ENCODE measurements around the gene RHBDL2.
"Not testable (repeated sequence)": the region's sequence is repeated elsewhere in the genome, so short reads cannot be mapped to it uniquely, and the experiment has no call there.

The RHBDL2 gene

GRCh38 chr1:38929476-38929875, 12.2 kb downstream of the RHBDL2 start:
- no peak for DNase-seq

- no peak for DNase-seq
Measured at GRCh38 chr1:38929054-38929453, 12.6 kb downstream of the RHBDL2 start.

GRCh38 chr1:38926091-38926490, 15.5 kb downstream of the RHBDL2 start:
- DNase-seq, result no peak

GRCh38 chr1:38925391-38925790, 16.2 kb downstream of the RHBDL2 start:
- no peak for DNase-seq

GRCh38 chr1:38923607-38924006, 18.0 kb downstream of the RHBDL2 start:
- DNase-seq, result no peak

- DNase-seq, result no peak
Measured at GRCh38 chr1:38919130-38919529, 22.5 kb downstream of the RHBDL2 start.

GRCh38 chr1:38918568-38918967, 23.1 kb downstream of the RHBDL2 start:
- DNase-seq, result no peak

- no peak for DNase-seq
Measured at GRCh38 chr1:38917772-38918171, 23.9 kb downstream of the RHBDL2 start.

- no peak for DNase-seq
Measured at GRCh38 chr1:38917337-38917736, 24.3 kb downstream of the RHBDL2 start.

GRCh38 chr1:38915352-38915948, 26.2 kb downstream of the RHBDL2 start:
- no peak for DNase-seq

GRCh38 chr1:38914908-38915307, 26.7 kb downstream of the RHBDL2 start:
- not testable (repeated sequence) for DNase-seq

GRCh38 chr1:38908821-38909220, 32.8 kb downstream of the RHBDL2 start:
- no peak for DNase-seq

- no peak for DNase-seq
Measured at GRCh38 chr1:38905985-38906384, 35.6 kb downstream of the RHBDL2 start.

GRCh38 chr1:38899560-38899959, 42.1 kb downstream of the RHBDL2 start:
- no peak for DNase-seq

- DNase-seq, result no peak
Measured at GRCh38 chr1:38898653-38899230, 42.9 kb downstream of the RHBDL2 start.

GRCh38 chr1:38896169-38896568, 45.5 kb downstream of the RHBDL2 start:
- DNase-seq, result no peak

GRCh38 chr1:38892976-38893375, 48.7 kb downstream of the RHBDL2 start:
- no peak for DNase-seq

GRCh38 chr1:38891753-38892152, 49.9 kb downstream of the RHBDL2 start:
- DNase-seq, result peak; percentile 76

- DNase-seq, result no peak
Measured at GRCh38 chr1:38889589-38889988, 52.0 kb downstream of the RHBDL2 start.

GRCh38 chr1:38888423-38889333, 53.0 kb downstream of the RHBDL2 start:
- DNase-seq, result no peak

- DNase-seq, result no peak
Measured at GRCh38 chr1:38885092-38885491, 56.5 kb downstream of the RHBDL2 start.

- DNase-seq, result no peak
Measured at GRCh38 chr1:38881487-38881886, 60.1 kb downstream of the RHBDL2 start, which contains the start of gene GJA9. GJA9 (minus strand) TSS chr1:38881587; CDS start chr1:38876098, 5,489 bp downstream.

GRCh38 chr1:38875811-38876210, 65.8 kb downstream of the RHBDL2 start:
- no peak for DNase-seq

Data from islet precursor cell (in vitro differentiated cells).